SW480 (cell line): Measurements from ENCODE around the gene SOX8.
A peak's percentile ranks its signal among the peaks of the same experiment; 100 is the strongest.
"Not testable (repeated sequence)": the region's sequence is repeated elsewhere in the genome, so short reads cannot be mapped to it uniquely, and the experiment has no call there.

ENCODE experiments used
- DNase-seq: peaks from one replicate; pipeline ENCODE4 v3.0.0-alpha.2; 2016; ENCODE audit warnings: low spot score

The SOX8 gene

GRCh38 chr16:1009358-1010150, 28.0 kb downstream of the SOX8 start:
- no peak for DNase-seq

GRCh38 chr16:1010251-1010650, 28.7 kb downstream of the SOX8 start:
- DNase-seq, result no peak

GRCh38 chr16:1010815-1011214, 29.2 kb downstream of the SOX8 start:
- DNase-seq, result no peak

GRCh38 chr16:1011316-1012082, 29.9 kb downstream of the SOX8 start:
- DNase-seq, result no peak

- no peak for DNase-seq
Observed at GRCh38 chr16:1012135-1012534, 30.6 kb downstream of the SOX8 start.

GRCh38 chr16:1012722-1013592, 31.4 kb downstream of the SOX8 start:
- no peak for DNase-seq

- no peak for DNase-seq
Observed at GRCh38 chr16:1013593-1013900, 32.0 kb downstream of the SOX8 start.

GRCh38 chr16:1014221-1014620, 32.7 kb downstream of the SOX8 start:
- no peak for DNase-seq

GRCh38 chr16:1014771-1015495, 33.4 kb downstream of the SOX8 start:
- DNase-seq, result no peak

- no peak for DNase-seq
Observed at GRCh38 chr16:1018447-1019198, 37.1 kb downstream of the SOX8 start.

GRCh38 chr16:1019231-1020090, 37.9 kb downstream of the SOX8 start:
- peak; percentile 58 for DNase-seq

- DNase-seq, result no peak
Observed at GRCh38 chr16:1020091-1020399, 38.5 kb downstream of the SOX8 start.

GRCh38 chr16:1020591-1020990, 39.0 kb downstream of the SOX8 start:
- no peak for DNase-seq

GRCh38 chr16:1021553-1022160, 40.1 kb downstream of the SOX8 start:
- no peak for DNase-seq

- DNase-seq, result no peak
Observed at GRCh38 chr16:1022466-1022865, 40.9 kb downstream of the SOX8 start.

GRCh38 chr16:1024138-1024537, 42.6 kb downstream of the SOX8 start:
- no peak for DNase-seq

- DNase-seq, result not testable (repeated sequence)
Observed at GRCh38 chr16:1025183-1025809, 43.7 kb downstream of the SOX8 start.

- DNase-seq, result no peak
Observed at GRCh38 chr16:1026057-1026783, 44.6 kb downstream of the SOX8 start.
